NCI-H2107 treated with DMSO at 0.1 percent for 48 hours (cell line): ENCODE measurements around the gene NRIP2.

ENCODE experiments used
- DNase-seq: peaks from one replicate; lab custom pipeline; 2025; ENCODE audit not compliant: unreplicated experiment; lab: John Stamatoyannopoulos, UW

NRIP2 gene

DNA sequence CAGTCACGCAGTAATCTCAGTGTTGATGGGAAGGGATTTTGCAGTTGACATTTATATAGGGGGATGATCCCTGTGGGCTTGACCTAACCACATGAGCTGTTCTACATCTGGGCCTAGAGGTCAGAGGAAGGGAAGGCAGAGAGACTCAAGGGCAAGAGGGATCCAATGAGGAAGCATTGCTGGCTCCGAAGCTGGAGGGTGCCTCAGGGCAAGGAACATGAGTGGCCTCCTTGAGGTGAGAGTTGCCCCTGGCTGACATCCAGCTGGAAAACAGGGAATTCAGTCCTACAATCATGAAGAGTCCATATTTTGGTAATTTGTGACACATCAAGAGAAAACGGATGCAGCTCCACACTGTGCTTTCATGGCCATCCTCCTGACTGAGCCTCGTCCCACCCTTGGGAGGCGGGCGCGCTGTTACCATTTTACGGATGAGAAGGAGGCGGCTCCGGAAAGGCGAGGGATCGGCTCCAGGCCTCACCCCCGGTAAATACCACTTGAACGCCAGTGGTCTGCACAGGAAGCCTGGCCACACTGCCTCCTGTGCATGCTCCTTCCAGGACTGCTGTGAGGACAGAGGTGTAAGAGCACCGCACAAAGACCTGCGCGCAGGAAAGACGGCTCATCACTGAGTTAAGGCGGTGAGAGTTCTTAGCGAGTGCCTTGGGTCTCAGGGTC is 58.6 kb downstream of the NRIP2 start:
- DNase-seq = no peak

DNA sequence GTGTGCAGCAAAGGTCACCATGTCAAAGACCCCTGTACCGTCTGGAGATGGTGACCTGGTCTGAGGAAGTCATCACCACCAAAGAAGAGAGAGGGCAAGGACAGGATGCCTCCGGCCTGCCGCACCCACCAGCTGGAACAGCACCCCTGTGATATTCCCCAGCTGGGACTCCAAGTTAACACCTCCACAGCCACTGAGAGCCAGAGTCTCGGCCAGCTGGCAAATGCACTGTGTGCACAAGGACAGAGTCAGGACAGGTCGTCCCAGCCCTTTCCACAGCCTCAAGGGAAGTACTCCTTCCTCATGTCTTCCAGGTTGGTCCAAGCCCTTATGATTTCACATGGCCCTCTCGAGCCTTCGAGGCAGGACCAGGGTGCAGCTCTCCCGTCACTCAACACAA is 59.4 kb downstream of the NRIP2 start:
- DNase-seq = no peak
